WI38 (cell line): ENCODE data around the gene MPST.

Experiments used
- H3K4me3 ChIP-seq: 2 replicates; pipeline ENCODE4 v1.5.1; 2011; ENCODE audit warnings: low read depth, mild to moderate bottlenecking, control low read depth, low read length
- CTCF ChIP-seq: IDR thresholded peaks from 2 replicates; pipeline ENCODE4 v1.5.1; 2012; ENCODE audit warnings: low read depth, mild to moderate bottlenecking, control low read depth, low read length

Gene MPST

DNA sequence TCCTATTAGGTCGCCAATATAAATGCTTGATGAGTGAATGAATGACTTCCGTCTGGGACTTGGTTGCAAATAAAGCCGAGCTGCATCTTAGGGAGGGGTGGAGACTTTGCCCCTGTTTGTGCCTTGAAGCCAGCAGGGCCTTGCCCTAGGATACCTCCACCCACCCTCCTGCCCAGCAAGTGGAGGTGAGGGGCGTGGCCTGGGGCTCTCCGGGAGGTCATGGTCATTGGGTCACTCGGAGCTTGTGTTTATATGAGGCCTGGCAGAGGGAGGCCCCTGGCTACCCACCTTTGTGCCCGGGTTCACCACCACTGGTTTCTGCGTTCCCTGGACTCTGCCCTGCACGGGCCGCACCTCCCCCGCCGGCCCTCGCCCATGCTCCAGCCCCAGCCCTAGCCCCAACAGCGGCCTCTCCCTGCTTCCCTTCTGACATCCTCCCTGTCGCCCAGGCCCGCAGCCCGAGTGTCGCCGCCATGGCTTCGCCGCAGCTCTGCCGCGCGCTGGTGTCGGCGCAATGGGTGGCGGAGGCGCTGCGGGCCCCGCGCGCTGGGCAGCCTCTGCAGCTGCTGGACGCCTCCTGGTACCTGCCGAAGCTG, 4.3 kb downstream of the MPST start:
- no peak for TF ChIP-seq CTCF
- no peak overlapping the region for H3K4me3 ChIP-seq

GRCh38 chr22:37024339-37025157, 5.0 kb downstream of the MPST start:
- no peak for TF ChIP-seq CTCF
- H3K4me3 ChIP-seq: no peak overlapping the region

GRCh38 chr22:37025500-37026070, 6.0 kb downstream of the MPST start:
- H3K4me3 ChIP-seq: no peak overlapping the region
- no peak for TF ChIP-seq CTCF

DNA sequence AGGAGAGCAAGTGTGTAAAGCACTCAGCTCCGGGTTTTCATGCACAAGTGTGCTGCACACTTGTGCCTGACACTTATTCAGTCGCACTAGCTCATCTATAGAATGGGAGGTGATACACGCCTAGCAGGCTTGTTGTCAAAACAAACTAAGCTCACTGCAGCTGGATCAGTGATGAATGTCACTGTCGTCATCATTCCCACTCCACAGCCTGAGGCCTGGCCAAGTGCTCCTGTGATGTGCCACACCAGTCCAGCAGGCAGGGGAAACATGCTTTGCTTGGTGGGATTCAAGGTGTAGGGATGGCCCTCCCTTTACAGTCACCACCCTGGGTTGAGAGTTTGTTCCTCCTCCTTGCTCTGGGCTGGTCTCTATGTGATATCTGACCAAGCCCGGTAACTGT, 6.8 kb downstream of the MPST start:
- H3K4me3 ChIP-seq: no peak overlapping the region
- TF ChIP-seq CTCF: no peak

DNA sequence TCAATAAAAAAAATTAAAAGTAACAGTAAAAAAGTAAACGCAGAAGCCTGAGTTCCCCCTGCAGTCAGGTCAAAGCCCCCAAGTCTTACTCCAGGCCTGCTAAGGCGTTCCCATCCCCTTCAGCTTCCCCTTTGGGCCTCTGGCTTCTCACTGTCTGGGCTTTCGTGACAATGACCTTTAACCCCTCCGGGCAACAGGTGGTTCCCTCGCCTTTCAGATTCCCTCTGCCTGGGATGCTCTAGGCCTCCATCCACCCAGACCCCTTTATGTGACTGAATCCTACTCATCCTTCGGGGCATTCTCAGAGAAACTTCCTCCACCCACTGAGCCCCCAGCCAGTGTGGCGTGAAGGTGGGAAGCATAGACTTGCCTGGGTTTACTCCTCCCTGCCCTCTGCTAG, 8.0 kb downstream of the MPST start:
- H3K4me3 ChIP-seq: no peak overlapping the region
- TF ChIP-seq CTCF: no peak

- H3K4me3 ChIP-seq: no peak overlapping the region
- TF ChIP-seq CTCF: no peak
Observed at GRCh38 chr22:37028692-37029674, 9.4 kb downstream of the MPST start.
